Measurements from ENCODE around the gene FAM32A.
"Not testable (repeated sequence)": the region's sequence is repeated elsewhere in the genome, so short reads cannot be mapped to it uniquely, and the experiment has no call there.

FAM32A gene

DNA sequence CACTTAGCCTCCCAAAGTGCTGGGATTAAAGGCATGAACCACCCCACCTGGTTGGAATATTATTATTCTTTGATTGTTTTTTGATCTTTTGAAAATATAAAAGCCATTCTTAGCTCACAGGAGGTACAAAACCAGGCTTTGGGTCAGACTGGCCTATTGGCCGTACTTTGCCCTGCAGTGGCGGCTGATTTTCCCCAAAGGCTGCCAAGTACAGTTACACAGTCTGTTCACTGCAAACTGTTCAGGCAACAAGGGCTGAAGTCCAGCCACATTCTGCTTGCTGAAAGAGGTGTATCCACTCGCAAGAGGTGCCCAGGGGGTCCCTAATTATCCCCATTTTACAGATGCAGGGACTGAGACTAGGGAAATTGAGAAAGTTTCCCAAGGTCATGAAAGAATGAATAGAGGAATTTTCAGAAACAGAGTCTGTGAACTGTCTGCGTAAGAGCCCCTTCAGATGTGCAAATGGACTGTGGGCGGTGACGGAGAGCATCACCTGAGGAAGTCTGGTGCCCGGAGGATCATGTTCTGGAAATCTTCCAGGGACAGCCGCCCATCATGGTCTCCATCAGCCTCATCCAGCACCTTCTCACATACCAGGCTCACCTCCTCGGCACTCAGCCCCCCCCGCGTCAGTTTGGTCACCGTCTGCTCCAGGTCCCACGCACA, 20.9 kb upstream of the FAM32A start:
- DNase-seq (ENCODE audit: low read depth), result no peak

DNA sequence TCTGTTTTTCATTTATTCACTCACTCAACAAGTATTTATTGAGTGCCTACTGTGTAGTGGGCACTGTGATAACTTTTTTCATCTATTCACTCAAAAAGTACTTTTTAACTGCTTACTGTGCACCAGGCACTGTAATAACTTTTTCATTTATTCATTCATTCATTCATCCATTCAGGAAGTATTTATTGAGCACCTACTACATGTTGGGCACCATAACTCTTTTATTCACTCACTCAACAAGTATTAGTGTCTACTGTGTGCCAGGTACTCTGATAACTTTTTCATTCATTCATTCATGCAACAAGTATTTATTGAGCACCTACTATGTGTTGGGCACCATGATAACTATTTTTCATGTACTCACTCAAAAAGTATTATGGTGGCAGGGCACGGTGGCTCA, 18.8 kb upstream of the FAM32A start:
- DNase-seq (ENCODE audit: low read depth), result no peak

DNA sequence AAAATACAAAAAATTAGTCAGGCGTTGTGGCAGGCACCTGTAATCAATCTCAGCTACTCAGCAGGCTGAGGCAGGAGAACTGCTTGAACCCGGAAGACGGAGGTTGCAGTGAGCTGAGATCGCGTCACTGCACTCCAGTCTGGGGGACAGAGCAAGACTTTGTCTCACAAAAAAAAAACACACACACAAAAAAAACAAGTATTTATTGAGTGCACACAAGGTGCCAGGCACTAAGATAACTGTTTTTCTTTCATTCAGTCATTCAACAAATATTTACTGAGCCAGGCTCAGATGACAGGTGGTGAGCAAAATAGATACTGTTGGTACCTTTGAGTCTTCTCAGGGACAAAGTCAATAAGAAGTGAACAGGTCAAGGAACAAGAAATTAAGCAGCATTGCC, 18.2 kb upstream of the FAM32A start:
- no peak for DNase-seq (ENCODE audit: low read depth)

DNA sequence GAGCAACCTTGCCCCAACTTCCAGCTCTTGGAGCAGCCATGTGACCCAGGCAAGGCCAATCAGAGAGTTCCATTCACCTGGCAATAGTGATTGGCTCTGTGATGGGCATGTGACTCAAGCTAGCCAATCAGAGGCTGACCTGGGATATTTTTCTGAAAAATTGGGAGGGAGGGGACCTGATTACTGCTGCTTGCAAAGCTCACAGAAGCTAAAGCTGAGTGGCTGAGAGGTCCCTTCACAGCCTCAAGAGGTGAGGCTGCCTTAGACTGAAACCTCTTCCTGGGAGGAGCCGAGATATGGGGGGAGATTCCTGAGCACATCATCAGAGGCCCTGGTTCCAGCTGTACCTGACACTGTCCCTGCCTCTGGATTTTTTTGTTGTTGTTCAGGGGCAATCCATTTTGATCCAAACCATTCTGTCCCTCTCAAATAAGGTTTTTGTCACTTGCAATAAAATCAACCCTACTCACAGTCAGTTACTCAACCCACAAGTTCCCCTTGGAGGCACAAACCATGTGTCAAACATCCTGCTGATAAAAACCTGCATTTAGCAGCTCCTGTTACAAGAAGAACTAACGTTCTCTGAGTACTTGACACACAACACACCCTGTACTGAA, 16.6 kb upstream of the FAM32A start:
- DNase-seq (ENCODE audit: low read depth), result no peak

DNA sequence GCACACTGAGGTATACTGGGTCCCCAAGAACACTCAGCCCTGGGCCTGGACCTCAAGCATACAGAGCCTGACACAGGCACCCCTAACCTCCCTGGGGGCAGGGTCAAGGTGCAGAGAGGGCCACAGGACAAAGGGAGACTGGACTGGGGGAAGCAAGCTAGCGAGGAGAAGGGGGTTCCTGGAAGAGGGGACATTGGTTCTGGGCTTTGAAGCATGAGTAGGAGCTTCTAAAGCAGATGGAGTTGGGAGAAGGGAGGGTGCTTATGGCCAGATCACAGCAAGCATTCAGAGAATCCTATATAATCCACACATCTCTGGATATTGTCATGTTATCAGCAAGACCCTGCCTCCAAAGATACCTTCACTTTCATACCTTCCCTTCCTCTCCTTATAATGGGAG, 15.1 kb upstream of the FAM32A start:
- DNase-seq (ENCODE audit: low read depth), result no peak

DNA sequence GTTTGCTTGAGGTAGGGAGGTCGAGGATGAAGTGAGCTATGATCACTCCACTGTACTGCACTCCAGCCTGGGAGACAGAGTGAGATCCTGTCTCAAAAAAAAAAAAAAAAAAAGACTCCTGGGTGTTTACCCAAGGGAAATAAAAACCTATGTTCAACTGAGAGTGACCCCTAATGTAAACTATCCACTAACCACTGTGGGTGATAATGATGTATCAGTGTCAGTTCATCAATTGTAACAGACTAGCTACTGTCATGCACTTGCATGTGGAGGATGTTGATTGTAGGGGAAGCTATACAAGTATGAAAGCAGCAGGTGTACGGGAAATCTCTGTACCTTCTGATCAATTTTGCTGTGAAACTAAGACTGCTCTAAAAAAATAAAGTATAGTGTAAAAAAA, 9.3 kb upstream of the FAM32A start:
- DNase-seq (ENCODE audit: low read depth), result no peak

DNA sequence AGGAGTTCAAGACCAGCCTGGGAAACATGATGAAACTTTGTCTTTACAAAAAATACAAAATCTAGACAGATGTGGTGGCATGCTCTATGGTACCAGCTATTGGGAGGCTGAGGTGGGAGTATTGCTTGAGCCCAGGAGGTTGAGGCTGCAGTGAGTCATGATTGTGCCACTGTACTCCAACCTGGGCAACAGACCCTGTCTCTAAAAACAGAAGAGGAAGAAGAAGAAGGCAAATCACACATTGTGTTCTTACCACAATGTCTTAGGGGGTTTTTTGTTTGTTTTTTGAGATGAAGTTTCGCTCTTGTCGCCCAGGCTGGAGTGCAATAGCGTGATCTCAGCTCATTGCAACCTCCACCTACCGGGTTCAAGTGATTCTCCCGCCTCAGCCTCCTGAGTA, 6.3 kb upstream of the FAM32A start:
- not testable (repeated sequence) for DNase-seq (ENCODE audit: low read depth)

DNA sequence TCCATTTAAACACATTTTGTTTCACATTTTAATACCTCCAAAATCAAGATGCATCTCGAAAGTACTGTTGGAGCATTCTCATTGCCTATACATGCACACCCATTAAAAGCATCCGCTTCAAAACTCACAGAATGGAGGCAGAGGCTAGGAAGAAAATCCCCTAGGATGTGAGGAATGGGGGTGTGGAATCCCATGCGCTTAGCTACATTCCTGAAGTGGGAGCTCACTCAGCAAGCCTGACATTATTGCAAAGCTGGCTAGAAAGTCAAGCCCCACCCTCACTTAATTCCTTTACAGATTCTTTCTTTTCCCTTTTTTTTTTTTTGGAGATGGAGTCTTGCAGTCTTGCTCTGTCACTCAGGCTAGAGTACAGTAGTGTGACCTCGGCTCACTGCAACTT, 4.6 kb upstream of the FAM32A start:
- DNase-seq (ENCODE audit: low read depth), result peak; percentile 72

DNA sequence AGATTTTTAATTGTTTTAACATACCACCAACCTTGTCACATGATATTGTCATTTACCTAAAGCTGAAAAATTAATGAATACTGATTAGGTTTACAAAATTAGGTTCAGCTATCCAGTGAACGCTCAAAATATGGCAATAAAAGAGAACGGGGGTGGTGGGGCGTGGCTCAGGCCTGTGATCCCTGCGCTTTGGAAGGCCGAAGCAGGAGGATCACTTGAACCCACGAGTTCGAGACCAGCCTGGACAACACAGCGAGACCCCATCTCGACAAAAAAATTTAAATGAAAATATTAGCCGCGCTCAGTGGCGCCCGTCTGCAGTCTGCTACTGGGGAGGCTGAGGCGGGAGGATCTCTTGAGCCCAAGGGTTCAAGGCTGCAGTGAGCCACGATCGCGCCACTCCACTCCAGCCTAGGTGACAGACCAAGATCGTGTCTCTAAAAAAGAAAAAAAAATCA, 516 bp upstream of the FAM32A start:
- DNase-seq (ENCODE audit: low read depth), result no peak

DNA sequence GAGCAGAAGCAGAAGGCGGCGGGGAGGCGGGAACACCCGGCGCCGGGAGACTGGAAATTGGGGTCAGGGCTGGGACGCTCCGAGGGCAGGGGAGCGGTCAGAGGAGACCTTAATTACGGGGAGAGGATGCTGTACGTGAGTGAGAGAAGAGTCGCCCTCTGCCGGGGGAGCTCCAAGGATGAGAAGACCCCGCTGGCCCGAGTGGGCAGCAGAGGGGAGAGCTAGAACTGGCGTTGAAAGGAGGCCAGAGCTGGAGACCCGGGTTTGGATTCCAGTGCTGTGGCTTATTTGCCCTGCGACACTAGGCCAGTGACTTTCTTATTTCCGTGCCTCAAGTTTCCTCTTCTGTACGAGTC, 536 bp downstream of the FAM32A start:
- no peak for DNase-seq (ENCODE audit: low read depth)

DNA sequence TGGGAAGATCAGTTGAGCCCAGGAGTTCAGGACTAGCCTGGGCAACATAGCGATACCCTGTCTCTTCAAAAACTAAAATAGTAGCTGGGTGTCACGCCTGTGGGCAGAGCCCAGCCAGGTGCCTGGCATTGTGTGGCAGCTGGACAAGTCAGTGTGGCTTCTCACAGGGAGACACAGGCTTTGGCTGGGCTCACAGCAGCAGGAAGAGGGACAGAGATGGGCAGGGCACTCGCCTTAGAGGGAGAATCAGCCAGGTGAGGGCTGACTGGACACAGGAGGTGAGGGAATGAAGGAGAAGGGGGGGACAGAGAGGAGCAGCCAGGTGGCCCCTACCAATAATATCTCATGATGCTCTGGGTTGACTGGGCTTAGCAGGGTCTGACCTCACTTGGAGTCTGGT, 3.3 kb downstream of the FAM32A start:
- DNase-seq (ENCODE audit: low read depth), result no peak

DNA sequence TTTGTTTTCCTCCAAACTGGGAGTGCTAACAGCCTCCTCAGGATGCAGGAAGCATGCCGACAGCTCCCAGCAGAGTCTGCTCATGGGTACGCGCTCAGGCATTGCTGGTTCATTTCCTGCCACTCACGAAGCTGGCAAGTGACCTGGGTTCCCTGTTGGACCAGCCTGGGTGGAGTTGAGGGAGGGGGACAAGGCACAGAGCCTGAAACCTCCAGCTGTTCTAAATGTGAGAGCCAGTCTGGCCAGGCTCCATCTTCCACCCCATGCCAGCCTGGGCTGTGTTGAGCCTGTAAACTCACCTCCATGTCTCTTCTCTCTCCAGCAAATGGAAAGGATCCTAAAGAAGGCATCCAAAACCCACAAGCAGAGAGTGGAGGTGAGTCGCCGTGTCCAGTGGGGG, 5.0 kb downstream of the FAM32A start:
- no peak for DNase-seq (ENCODE audit: low read depth)

DNA sequence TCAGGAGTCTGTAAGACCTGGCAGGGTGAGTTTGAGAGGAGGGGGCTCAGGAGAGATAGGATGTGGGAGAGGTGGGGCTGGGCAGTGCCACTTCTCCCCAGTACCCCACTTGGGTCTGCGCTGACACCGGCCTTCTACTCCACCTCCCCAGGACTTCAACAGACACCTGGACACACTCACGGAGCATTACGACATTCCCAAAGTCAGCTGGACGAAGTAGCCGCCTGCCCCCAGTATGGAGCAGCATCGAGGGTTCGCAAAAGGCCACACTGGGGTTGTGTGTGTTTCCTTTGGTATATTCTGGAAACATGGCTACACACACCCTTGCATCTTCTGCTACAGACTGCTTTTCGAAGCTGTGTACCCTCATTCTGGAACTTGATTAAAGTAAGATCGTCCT, 5.5 kb downstream of the FAM32A start:
- DNase-seq (ENCODE audit: low read depth), result no peak

DNA sequence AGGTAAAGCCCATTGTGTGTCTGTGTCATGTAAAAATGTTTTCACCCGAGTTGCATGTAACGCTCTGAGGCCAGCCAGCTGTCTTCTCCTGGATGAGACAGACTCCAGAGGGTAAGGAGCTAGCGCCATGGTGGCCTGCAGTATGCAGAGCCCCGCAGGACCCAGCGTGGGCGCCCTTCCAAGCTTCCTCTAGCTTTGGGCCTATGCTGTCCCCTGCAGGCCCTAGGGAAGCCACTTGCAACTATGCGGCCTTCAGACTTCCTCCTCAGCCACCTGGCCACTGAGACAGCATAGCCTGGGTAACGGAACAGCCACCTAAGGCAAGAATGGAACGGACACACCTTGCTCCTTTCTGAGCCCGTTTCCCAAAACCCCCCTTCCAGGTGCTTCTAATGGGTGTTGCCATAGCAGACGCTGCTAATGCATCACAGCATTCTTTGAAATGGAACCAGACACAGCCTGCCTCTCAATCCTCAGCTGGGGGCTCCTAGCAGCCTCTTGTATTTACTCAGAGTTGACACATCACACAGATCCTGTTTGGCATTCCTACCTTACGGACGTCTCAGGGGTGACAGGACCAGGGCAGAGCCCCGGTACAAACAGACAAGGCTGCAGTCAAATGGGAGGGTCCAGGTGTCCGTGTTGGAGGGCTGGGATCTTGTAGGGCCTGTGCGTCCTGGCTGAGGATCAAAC, 6.2 kb downstream of the FAM32A start:
- DNase-seq (ENCODE audit: low read depth), result no peak

DNA sequence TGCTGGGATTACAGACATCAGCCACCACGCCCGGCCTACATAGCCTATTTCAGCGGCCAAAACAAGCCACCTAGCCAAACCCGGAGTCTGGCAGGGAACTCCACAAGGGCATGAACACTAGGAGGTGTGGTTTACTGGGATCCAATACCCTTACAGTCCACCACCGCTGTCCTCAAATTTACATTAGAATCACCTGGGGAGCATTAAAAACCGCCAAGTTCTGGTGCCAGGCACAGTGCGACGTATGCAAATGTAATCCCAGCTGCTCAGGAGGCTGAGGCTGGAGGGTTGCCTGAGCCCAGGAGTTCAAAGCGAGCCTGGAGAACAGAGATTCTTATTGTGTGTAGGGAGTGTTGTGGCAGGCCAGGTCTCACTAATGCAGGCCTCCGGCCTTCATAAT, 8.3 kb downstream of the FAM32A start:
- no peak for DNase-seq (ENCODE audit: low read depth)

DNA sequence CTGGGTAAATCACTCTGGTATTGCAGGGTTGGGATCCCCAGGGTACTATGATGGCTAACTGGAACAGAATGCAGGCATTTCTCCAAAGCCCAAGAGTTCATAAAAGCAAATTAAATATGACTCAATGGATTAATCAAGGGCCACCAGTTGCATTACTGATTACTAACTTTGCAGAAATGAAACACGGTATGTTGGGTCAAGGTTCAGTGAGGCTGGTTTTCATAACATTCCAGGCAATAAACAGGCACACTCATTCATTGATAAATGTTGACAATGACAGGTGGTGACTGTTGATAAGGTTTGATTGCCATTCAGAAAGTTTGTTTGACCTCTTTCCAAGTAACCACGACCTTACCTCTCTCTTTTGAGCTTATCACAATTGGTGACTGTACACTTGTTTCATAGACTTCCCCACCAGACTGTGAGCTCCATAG, 12.0 kb downstream of the FAM32A start:
- peak; percentile 95 for DNase-seq (ENCODE audit: low read depth)

DNA sequence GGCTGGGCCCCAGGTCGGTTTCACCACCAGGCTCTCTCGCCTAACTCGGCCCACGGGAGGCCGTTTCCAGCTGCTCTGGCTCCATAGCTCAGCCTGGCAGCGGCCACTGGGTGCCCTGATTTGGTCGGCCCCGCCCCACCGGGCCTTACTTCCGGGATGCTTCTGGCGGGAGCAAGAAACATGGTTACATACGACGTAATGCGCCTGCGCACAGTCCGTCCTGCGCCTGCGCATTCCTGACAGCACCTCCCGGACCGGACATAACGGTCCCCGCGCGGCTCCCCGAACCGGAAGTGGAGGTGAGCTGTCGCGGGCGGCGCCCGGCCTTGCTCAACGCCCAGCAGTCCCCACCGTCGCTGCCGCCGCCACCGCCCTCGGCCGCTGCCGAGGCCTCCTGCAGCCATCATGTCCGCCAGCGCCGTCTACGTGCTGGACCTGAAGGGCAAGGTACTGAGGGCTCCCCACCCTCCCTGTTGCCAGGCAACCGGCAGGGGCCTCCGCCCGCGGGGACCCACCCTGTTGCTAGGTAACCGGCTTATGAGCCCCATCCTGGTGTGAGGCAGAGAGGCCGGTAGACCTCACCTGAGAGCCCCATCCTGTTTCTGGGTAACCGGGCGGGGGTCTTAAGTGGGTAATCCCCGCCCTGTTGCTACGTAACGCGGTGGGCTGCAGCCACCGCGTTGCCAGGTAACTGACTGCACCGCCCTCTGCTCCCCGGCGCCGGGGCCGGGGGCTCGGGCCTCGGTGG, 12.6 kb downstream of the FAM32A start, which contains the start of gene AP1M1:
TSS of gene AP1M1 (plus strand) at position 290 of the 748 bp plus-strand sequence. CDS start at position 406, 116 bp downstream.
- peak; percentile 71 for DNase-seq (ENCODE audit: low read depth)

DNA sequence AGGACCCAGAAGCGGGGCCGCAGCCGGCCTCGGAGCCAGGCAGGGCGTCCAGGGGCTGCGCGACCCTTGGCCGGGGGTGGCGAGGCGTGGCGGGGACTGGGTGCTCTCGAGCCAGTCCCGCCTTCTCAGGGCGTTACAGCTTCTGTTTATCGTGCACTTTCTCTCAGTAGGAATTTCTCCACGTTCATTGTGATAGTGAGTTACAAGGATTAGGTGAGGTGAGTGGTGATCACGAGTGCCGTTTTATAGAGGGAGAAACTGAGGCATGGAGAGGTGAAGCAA, 13.1 kb downstream of the FAM32A start:
- DNase-seq (ENCODE audit: low read depth), result no peak

DNA sequence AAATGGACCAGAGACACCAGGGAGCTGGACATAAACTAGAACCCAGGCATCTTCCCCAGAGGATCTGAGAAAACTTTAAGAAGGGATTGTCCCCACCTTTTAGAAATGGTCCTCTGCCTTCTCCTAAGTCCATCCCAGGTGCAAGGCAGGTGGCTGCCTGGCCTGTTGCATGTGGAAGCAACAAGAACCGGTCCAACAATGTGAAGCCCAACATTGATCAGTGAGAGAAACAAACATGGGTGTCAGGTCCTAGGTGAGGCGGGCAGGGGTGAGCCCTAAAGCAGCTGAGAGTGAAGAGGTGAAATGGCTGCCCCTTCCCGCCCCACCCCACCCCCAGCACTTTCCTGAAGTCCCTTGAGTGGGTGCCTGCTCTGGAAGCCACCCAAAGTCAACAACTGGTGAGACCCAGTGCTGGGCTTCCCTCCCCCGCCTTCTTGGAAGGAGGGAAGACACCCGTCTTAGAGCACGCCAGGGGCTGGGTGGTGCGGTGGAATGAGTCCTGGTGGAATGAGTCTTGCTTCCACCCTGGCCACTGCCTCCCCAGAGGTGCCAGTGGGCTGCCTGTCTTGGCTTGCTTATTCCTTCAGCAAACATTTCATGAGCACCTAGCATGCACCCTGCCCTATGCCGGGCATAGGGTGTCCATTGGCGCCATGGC, 14.2 kb downstream of the FAM32A start:
- no peak for DNase-seq (ENCODE audit: low read depth)

DNA sequence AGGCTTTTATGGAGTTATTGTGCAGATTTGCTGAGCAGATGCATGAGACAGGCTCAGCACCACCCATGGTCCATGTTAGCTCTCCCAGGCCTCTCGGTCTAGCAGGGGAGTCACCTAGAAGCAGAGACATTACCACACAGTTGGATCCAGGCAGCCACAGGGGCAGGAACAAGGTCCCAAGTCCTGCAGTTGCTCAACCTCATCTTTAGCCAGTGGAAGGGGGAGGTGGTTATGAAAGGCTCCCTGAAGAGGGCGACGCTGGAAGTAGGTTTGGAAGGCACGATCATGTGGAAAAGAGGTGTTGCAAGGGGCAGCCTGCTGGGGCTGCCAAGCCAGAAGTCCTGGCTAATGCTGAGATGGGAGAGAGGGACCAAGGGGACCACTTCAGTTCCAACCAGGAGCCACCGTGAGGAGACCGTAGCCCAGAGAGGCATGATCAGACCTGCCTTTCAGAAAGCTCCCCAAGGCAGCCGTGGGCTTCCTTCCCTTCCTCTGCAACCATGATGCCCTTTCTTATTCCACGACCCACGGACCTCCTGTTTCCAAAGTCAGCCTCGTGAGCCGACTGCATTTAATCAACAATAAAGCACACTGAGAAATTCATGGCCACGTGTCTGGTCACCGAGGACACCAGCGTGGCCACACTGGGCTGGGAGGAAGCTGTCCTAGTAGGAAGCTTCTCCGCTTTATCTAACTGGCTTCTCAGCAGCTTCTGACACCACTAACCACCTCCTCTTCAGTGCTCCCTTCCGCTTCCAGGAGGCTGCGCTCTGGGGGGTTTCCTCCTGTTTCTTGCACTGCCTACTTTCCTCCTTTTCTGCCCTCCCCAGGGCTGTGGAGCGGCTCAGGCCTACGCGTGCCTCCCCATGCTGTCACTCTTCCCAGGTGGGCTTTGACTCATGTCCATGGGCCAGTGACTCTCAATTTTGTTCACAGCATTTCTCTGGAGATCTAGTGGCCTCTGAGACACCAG, 15.1 kb downstream of the FAM32A start:
- DNase-seq (ENCODE audit: low read depth), result no peak

DNA sequence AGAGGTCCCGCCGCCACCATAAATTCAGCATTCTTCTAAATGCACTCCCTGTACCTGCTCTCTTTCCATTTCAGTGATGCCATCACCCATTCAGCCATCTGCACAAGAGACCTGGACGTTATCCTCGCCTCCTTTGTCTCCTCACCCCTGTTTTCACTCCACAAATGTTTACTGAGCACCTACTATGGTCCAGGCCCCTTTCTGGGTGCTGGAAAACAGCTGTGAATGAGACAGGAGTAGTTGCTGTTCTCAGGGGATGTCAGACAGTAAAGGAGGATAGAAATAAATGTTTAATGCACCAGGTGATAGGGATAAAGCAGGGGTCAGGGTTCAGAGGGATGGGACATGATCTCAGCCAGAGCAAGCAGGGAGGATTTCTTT, 15.8 kb downstream of the FAM32A start:
- no peak for DNase-seq (ENCODE audit: low read depth)

Data from GM04503 (cell line).